ENCODE measurements around the gene ANP32A.
A peak's percentile ranks its signal among the peaks of the same experiment; 100 is the strongest.
"Not testable (repeated sequence)": the region's sequence is repeated elsewhere in the genome, so short reads cannot be mapped to it uniquely, and the experiment has no call there.

The ANP32A gene

GRCh38 chr15:68781766-68782588, 38.7 kb downstream of the ANP32A start:
- DNase-seq (ENCODE audit: low read depth) = no peak

DNA sequence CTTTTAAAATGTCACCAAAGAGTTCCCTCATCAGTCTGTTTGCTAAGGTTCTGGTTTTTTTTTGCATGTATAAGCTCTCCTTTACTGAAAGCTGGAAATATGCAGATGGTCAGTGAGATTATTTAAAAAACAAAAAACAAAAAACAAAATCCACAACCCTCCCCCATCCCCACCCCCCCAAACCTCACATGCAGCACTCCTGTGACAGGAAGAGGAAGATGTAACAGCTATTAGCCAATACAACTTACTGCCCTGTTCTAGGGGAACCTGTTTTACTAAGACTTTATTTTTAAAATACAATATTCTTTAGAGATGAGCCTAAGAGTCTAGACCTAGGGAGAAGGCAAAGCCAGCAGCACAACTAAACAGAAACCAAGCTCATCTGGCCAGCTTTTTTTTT, 39.5 kb downstream of the ANP32A start:
- no peak for DNase-seq (ENCODE audit: low read depth)

- DNase-seq (ENCODE audit: low read depth) = no peak
Measured at GRCh38 chr15:68778876-68779275, 41.8 kb downstream of the ANP32A start.

DNA sequence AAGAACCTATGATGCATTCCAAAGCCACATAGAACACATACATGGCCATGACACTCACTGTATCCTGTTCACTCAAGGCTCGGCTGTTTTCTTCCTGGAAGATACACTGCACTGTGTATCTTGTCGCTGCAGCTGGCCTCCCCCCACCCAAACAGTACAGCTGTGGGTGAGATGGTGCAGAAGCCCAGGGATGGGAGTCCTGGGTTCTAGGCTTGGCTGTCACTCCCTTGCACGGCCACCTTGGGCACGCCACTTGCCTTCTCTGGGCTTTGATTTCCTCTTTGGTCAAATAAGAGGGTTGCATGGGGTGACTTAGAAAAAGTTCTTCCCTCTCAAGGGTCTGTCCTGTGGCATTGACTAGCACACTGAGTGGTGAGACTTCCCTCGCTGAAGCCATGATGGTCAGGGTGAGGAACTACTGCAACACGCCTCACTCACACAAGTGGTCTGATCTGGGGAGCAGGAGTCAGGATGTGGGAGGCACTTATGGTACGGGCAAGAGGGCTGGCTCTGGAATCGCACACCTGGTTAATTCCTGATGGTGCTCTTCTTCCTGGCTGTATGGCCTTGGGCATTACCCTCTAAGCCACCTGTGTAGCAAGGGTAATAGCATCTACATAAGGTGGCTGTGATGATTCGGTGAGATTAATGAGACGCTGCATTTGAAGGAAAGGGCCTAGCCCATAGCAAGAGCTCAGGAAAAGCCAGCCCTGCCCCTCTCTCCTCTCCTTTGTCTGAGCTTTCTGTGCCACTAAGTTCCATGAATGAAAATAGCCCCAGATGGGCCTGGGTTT, 44.0 kb downstream of the ANP32A start:
- DNase-seq (ENCODE audit: low read depth) = no peak

GRCh38 chr15:68775671-68776476, 44.8 kb downstream of the ANP32A start:
- no peak for DNase-seq (ENCODE audit: low read depth)

- no peak for DNase-seq (ENCODE audit: low read depth)
Measured at GRCh38 chr15:68775236-68775577, 45.5 kb downstream of the ANP32A start.

GRCh38 chr15:68774521-68775235, 46.0 kb downstream of the ANP32A start:
- no peak for DNase-seq (ENCODE audit: low read depth)

DNA sequence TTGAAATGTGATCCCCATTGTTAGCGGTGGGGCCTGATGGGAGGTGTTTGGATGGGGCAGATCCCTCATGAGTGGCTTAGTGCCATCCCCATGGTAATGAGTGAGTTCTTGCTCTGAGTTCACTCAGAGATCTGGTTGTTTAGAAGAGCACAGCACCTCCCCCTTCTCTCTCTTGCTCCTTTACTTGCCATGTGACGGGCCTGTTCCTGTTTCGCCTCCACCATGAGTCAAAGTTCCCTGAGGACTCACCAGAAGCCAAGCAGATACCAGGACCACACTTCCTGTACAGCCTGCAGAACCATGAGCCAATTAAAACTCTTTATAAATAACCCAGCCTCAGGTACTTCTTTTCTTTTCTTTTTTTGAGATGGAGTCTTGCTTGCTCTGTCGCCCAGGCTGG, 46.6 kb downstream of the ANP32A start:
- no peak for DNase-seq (ENCODE audit: low read depth)

- no peak for DNase-seq (ENCODE audit: low read depth)
Measured at GRCh38 chr15:68773036-68773435, 47.7 kb downstream of the ANP32A start.

DNA sequence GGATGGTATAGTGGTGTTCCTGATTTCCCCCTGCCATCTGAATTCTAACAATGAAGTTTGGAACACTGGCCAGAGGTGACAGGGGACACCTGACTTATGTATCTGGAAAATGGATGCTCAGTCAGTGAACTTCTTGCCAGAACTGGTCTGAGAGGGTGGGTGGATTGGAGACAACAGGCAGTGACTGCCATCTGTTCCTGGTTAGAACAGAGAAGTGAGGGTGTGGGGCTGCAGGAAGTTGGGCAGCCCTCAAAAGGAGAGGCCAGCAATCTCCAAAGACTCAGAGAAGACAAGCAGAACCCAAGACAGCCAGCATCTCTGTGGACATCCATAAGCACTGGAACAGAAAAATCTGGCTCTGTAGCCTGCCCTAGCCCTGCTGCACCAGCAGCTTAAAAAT, 50.5 kb downstream of the ANP32A start:
- no peak for DNase-seq (ENCODE audit: low read depth)

DNA sequence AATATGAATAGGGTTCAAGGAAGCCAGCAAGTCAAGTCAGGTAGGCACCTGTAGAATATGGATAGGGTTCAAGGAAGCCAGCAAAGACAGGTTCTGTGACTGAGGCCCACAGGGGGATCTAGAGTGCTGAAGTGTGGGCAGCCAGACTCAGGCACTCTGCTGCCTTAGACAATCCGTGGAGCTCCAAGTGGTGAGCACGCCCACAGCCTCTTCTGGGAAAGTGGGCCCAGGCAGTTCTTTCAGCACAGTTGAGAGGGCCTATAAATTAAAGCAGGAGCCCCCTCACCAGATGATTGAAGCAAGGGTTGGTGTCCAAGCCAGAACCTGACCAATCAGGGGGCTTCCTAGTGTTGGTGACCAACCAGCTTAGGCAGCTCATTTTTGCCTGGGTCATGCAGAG, 51.0 kb downstream of the ANP32A start:
- no peak for DNase-seq (ENCODE audit: low read depth)

DNA sequence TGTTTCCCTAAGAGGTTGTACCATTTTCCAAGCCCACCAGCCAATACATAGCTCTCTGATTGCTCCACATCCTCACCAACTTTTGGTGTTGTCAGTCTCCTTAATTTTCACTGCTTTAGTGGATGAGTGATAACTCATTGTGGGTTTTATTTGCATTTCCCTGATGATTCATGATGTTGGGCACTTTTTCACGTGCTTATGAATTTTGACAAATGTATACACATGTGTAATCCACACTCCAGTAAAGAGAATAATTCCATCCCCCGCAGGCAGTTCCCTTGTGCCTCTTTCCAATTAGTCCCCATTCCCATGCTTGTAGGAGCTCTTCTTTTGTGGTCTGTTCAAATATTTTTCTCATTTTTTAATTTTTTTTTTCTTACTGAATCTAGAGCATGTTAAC, 52.4 kb downstream of the ANP32A start:
- DNase-seq (ENCODE audit: low read depth) = no peak

- DNase-seq (ENCODE audit: low read depth) = no peak
Measured at GRCh38 chr15:68767833-68768232, 52.9 kb downstream of the ANP32A start.

DNA sequence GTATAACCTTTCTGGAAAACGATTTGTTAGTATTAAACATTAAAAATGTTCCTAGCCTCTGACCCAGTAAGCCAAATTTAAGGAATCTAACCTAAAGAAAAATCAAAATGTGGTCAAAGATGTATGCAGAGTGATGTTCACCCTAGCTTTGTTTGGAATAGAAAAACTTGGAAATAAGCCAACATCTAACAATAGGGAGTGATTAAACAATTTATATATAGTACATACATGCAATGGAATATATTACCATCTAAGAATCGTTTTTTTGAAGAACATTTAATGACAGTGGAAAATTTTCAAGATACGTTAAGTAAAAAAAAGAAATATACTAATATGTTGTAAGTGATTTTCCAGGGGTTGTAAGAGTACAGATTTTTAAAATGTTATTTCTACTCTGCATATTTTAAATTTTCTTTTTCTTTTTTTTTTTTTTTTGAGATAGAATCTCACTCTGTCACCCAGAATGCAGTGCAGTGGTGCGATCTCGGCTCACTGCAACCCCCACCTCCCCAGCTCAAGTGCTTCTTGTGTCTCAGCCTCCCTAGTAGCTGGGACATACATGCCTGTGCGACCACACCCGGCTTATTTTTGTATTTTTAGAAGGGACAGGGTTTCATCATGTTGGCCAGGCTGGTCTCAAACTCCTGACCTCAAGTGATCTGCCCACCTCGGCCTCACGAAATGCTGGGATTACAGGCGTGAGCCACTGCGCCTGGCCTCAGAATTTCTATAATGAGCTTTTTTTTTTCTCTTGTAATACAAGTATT, 54.9 kb downstream of the ANP32A start:
- no peak for DNase-seq (ENCODE audit: low read depth)

DNA sequence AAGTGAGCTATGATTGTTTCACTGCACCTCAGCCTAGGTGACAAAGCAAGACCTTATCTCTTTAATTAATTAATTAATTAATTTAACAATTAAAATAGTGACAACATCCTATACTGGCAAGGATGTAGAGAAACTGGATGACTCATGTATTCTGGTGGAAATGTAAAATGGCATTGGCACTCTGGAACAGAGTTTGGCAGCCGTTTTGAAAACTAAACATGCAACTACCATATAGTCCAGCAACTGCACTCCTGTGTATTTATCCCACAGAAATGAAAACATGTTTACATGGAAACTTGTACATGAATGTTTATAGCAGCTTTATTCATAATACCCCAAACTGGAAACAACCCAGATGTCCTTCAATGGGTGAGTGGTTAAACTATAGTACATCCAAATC, 56.6 kb downstream of the ANP32A start:
- no peak for DNase-seq (ENCODE audit: low read depth)

DNA sequence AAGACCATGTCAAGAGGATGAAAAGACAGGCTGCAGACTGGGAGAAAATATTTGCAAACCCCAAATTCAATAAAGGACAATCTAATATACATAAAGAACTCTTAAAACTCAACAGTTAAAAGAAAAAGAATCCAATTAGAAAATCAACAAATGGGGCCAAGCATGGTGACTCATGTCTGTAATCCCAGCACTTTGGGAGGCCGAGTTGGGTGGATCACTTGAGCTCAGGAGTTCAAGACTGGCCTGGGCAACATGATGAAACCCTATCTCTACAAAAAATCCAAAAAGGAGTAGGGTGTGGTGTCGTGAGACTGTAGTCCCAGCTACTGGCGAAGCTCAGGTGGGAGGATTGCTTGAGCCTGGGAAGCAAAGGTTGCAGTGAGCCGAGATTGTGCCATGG, 57.6 kb downstream of the ANP32A start:
- no peak for DNase-seq (ENCODE audit: low read depth)

- not testable (repeated sequence) for DNase-seq (ENCODE audit: low read depth)
Measured at GRCh38 chr15:68759982-68760579, 60.6 kb downstream of the ANP32A start.

- no peak for DNase-seq (ENCODE audit: low read depth)
Measured at GRCh38 chr15:68755731-68756130, 65.0 kb downstream of the ANP32A start.

GRCh38 chr15:68751622-68752021, 69.1 kb downstream of the ANP32A start:
- DNase-seq (ENCODE audit: low read depth) = no peak

DNA sequence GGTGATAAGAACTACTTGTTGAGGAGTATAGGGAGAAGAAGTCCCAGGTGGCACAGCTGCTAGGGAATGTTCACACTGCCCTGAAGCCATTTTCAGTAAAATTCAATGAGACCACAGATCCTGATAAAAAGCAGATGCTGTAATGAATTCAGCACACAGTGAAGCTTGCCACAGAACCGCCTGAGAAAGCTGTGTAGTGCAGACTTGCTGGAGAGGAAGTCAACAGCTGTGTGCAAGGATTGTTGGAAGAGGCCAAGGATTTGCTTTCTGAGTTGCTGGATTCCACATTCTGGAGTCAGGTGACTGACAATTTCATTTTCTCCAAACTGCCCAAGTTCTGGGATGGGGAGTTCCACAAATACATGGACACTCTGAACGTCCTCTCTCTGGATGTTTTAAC, 70.9 kb downstream of the ANP32A start:
- peak; percentile 24 for DNase-seq (ENCODE audit: low read depth)

GRCh38 chr15:68749365-68749764, 71.3 kb downstream of the ANP32A start:
- no peak for DNase-seq (ENCODE audit: low read depth)

Data from GM04504 (cell line).